GM23338 (cell line): ENCODE results near the gene RCE1. TPM values are rescaled to one million over a fixed set of nuclear protein-coding genes. Genes with fewer than 3 reads are reported as not detected.

Experiments
- ATAC-seq: fragments of 200-7000 bp; cut with Tn5 transposase; 3 replicates; pipeline ENCODE4 v1.9.1; 2020
- DNase-seq: peaks from one replicate; pipeline ENCODE4 v3.0.0-alpha.2; 2015; ENCODE audit warnings: low spot score
- H2AFZ ChIP-seq: fragments of 200-600 bp; sonication (generic); 2 replicates; pipeline ENCODE4 v1.8.0; 2016; ENCODE audit warnings: antibody characterized with exemption, mild to moderate bottlenecking, moderate library complexity
- H3F3A ChIP-seq: fragments of 200-600 bp; sonication (generic); replicated peaks from 2 replicates; pipeline ENCODE4 v1.8.0; 2017; ENCODE audit warnings: antibody characterized with exemption, mixed run types, low read depth
- H3K27ac ChIP-seq: fragments of 200-600 bp; sonication (generic); 2 replicates; pipeline ENCODE4 v1.6.1; 2016; ENCODE audit warnings: low read depth
- H3K27me3 ChIP-seq: fragments of 200-600 bp; sonication (generic); 2 replicates; pipeline ENCODE4 v1.8.0; 2016; ENCODE audit warnings: mild to moderate bottlenecking, mixed run types, moderate library complexity; ENCODE audit not compliant: insufficient read depth
- H3K36me3 ChIP-seq: fragments of 200-600 bp; sonication (generic); 2 replicates; pipeline ENCODE4 v1.8.0; 2016; ENCODE audit warnings: mild to moderate bottlenecking; ENCODE audit not compliant: insufficient read depth
- H3K4me1 ChIP-seq: fragments of 200-600 bp; sonication (generic); 2 replicates; pipeline ENCODE4 v1.8.0; 2016; ENCODE audit warnings: mild to moderate bottlenecking, moderate library complexity; ENCODE audit not compliant: insufficient read depth
- H3K4me2 ChIP-seq: fragments of 200-600 bp; sonication (generic); 2 replicates; pipeline ENCODE4 v1.7.1; 2017; ENCODE audit warnings: mixed run types
- H3K4me3 ChIP-seq: fragments of 200-600 bp; sonication (generic); 2 replicates; pipeline ENCODE4 v1.6.1; 2016; ENCODE audit warnings: mixed run types
- H3K79me2 ChIP-seq: fragments of 200-600 bp; sonication (generic); replicated peaks from 2 replicates; pipeline ENCODE4 v1.8.0; 2017; ENCODE audit warnings: mild to moderate bottlenecking; ENCODE audit not compliant: insufficient read depth
- H3K9me2 ChIP-seq: fragments of 200-600 bp; sonication (generic); 2 replicates; pipeline ENCODE4 v1.8.0; 2017; ENCODE audit not compliant: insufficient read depth
- H4K20me1 ChIP-seq: fragments of 200-600 bp; sonication (generic); replicated peaks from 2 replicates; pipeline ENCODE4 v1.8.0; 2017; ENCODE audit warnings: mild to moderate bottlenecking; ENCODE audit not compliant: insufficient read depth
- H3K27ac Mint-ChIP-seq: 2 replicates; pipeline ENCODE4 v1.8.0; 2020; ENCODE audit warnings: inconsistent platforms, mild to moderate bottlenecking, moderate library complexity, mixed read lengths
- H3K27me3 Mint-ChIP-seq: 3 replicates; pipeline ENCODE4 v1.8.0; 2022; ENCODE audit warnings: low read depth, mild to moderate bottlenecking, moderate library complexity, mixed read lengths, inconsistent platforms; ENCODE audit not compliant: insufficient read depth, poor library complexity
- H3K36me3 Mint-ChIP-seq: 3 replicates; pipeline ENCODE4 v1.8.0; 2021; ENCODE audit warnings: low read depth, mild to moderate bottlenecking, inconsistent platforms, moderate library complexity, mixed read lengths
- H3K4me1 Mint-ChIP-seq: 3 replicates; pipeline ENCODE4 v1.8.0; 2020; ENCODE audit warnings: mild to moderate bottlenecking, inconsistent platforms, mixed read lengths
- H3K4me3 Mint-ChIP-seq: 3 replicates; pipeline ENCODE4 v1.8.0; 2021; ENCODE audit warnings: moderate library complexity, mild to moderate bottlenecking, inconsistent platforms, mixed read lengths
- H3K9me3 Mint-ChIP-seq: 3 replicates; pipeline ENCODE4 v1.8.0; 2020; ENCODE audit warnings: moderate library complexity, mild to moderate bottlenecking, inconsistent platforms, mixed read lengths
- CREB1 ChIP-seq: fragments of 250-450 bp; sonication (Bioruptor Pico); IDR thresholded peaks from 2 replicates; pipeline ENCODE4 v1.5.0; 2020; ENCODE audit warnings: low read depth, mild to moderate bottlenecking, moderate library complexity
- EZH2 ChIP-seq: fragments of 200-600 bp; sonication (generic); IDR thresholded peaks from one replicate; pipeline ENCODE4 v1.8.0; 2017; ENCODE audit warnings: antibody characterized with exemption, mild to moderate bottlenecking, low read depth; ENCODE audit not compliant: unreplicated experiment
- EZH2phosphoT487 ChIP-seq: fragments of 200-600 bp; sonication (generic); IDR thresholded peaks from one replicate; pipeline ENCODE4 v1.8.1; 2018; ENCODE audit warnings: antibody characterized with exemption; ENCODE audit not compliant: unreplicated experiment
- REST ChIP-seq: IDR thresholded peaks from one replicate; pipeline ENCODE4 v1.6.1; 2018; ENCODE audit warnings: antibody characterized with exemption; ENCODE audit not compliant: unreplicated experiment
- STAT1 ChIP-seq: IDR thresholded peaks from one replicate; pipeline ENCODE4 v1.6.1; 2016; ENCODE audit warnings: antibody characterized with exemption; ENCODE audit not compliant: unreplicated experiment
- ZNF114 ChIP-seq: fragments of 250-450 bp; sonication (Bioruptor Pico); IDR thresholded peaks from 2 replicates; pipeline ENCODE4 v1.5.0; 2020; ENCODE audit warnings: mild to moderate bottlenecking, moderate library complexity
- ZNF331 ChIP-seq: fragments of 250-450 bp; sonication (Bioruptor Pico); IDR thresholded peaks from 2 replicates; pipeline ENCODE4 v1.5.0; 2020; ENCODE audit warnings: low read depth, mild to moderate bottlenecking, moderate library complexity
- polyA plus RNA-seq: library from polyadenylated mRNA; unstranded; fragments of >200 nt; fragmentation: Nextera tagmentation; extraction: Ambion mirVana; gene quantifications from 2 replicates; pipeline ENCODE4 v1.2.1, GENCODE V29; 2016
- total RNA-seq: library from RNA; depleted of rRNA; stranded (reverse); fragments of >200 nt; shearing (Covaris generic); gene quantifications from 2 replicates; pipeline ENCODE4 v1.2.3, GENCODE V29; 2014
- TF ChIP-seq, protein P1 (sequence below): fragments of 250-450 bp; sonication (Bioruptor Pico); IDR thresholded peaks from 2 replicates; pipeline ENCODE4 v1.5.0; 2020; ENCODE audit warnings: mild to moderate bottlenecking, moderate library complexity

Gene RCE1
- total and polyA plus RNA-seq, 2 experiments from 2014 or later = 27.8 to 55.1 TPM

DNA sequence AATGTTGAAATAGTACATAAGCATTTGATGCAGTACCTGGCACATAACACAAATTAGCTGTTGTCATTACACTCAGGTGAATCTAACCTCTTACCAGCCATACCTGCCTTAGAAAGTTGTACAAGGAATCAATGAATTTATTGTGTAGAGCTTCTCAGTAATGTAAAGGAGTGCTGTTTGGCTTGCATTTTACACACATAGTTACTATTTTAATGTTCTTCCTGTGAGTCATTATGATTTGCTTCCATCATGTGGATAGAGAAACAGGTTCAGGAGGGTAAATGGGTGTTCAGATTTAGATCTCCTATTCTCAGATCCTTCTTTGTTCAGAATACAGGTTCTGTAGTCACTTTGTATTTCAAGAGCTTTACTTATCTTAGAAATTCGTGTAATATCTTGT, 27.6 kb upstream of the RCE1 start (continued):
- TF ChIP-seq, protein P1, sequence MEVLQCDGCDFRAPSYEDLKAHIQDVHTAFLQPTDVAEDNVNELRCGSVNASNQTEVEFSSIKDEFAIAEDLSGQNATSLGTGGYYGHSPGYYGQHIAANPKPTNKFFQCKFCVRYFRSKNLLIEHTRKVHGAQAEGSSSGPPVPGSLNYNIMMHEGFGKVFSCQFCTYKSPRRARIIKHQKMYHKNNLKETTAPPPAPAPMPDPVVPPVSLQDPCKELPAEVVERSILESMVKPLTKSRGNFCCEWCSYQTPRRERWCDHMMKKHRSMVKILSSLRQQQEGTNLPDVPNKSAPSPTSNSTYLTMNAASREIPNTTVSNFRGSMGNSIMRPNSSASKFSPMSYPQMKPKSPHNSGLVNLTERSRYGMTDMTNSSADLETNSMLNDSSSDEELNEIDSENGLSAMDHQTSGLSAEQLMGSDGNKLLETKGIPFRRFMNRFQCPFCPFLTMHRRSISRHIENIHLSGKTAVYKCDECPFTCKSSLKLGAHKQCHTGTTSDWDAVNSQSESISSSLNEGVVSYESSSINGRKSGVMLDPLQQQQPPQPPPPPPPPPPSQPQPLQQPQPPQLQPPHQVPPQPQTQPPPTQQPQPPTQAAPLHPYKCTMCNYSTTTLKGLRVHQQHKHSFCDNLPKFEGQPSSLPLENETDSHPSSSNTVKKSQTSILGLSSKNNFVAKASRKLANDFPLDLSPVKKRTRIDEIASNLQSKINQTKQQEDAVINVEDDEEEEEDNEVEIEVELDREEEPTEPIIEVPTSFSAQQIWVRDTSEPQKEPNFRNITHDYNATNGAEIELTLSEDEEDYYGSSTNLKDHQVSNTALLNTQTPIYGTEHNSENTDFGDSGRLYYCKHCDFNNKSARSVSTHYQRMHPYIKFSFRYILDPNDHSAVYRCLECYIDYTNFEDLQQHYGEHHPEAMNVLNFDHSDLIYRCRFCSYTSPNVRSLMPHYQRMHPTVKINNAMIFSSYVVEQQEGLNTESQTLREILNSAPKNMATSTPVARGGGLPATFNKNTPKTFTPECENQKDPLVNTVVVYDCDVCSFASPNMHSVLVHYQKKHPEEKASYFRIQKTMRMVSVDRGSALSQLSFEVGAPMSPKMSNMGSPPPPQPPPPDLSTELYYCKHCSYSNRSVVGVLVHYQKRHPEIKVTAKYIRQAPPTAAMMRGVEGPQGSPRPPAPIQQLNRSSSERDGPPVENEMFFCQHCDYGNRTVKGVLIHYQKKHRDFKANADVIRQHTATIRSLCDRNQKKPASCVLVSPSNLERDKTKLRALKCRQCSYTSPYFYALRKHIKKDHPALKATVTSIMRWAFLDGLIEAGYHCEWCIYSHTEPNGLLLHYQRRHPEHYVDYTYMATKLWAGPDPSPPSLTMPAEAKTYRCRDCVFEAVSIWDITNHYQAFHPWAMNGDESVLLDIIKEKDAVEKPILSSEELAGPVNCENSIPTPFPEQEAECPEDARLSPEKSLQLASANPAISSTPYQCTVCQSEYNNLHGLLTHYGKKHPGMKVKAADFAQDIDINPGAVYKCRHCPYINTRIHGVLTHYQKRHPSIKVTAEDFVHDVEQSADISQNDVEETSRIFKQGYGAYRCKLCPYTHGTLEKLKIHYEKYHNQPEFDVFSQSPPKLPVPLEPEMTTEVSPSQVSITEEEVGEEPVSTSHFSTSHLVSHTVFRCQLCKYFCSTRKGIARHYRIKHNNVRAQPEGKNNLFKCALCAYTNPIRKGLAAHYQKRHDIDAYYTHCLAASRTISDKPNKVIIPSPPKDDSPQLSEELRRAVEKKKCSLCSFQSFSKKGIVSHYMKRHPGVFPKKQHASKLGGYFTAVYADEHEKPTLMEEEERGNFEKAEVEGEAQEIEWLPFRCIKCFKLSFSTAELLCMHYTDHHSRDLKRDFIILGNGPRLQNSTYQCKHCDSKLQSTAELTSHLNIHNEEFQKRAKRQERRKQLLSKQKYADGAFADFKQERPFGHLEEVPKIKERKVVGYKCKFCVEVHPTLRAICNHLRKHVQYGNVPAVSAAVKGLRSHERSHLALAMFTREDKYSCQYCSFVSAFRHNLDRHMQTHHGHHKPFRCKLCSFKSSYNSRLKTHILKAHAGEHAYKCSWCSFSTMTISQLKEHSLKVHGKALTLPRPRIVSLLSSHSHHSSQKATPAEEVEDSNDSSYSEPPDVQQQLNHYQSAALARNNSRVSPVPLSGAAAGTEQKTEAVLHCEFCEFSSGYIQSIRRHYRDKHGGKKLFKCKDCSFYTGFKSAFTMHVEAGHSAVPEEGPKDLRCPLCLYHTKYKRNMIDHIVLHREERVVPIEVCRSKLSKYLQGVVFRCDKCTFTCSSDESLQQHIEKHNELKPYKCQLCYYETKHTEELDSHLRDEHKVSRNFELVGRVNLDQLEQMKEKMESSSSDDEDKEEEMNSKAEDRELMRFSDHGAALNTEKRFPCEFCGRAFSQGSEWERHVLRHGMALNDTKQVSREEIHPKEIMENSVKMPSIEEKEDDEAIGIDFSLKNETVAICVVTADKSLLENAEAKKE (CRISPR knock-in tag) = no peak
- TF ChIP-seq ZNF114 (CRISPR knock-in tag) (no peak), EZH2phosphoT487 (no peak), CREB1 (no peak), EZH2 (no peak), ZNF331 (CRISPR knock-in tag) (no peak)

GRCh38 chr11:66818231-66818955, 24.8 kb upstream of the RCE1 start:
- no peak overlapping the region for H3K4me3 Mint-ChIP-seq
- no peaks in the 10 kb centered on the region for H3K36me3 Mint-ChIP-seq
- H3K27ac Mint-ChIP-seq = no peak overlapping the region
- H3K27me3 ChIP-seq = no peaks in the 10 kb centered on the region
- H3K4me2 ChIP-seq = no peak overlapping the region
- H3K9me3 Mint-ChIP-seq = no peaks in the 10 kb centered on the region
- DNase-seq (no peak), ATAC-seq (no peak)
- H3K79me2 ChIP-seq = no peaks in the 10 kb centered on the region
- no peak overlapping the region for H2AFZ ChIP-seq
- H3K36me3 ChIP-seq = no peaks in the 10 kb centered on the region
- no peak overlapping the region for H3K4me3 ChIP-seq
- no peaks in the 10 kb centered on the region for H4K20me1 ChIP-seq
- no peak overlapping the region for H3K27ac ChIP-seq
- no peaks in the 10 kb centered on the region for H3K27me3 Mint-ChIP-seq
- no peaks in the 10 kb centered on the region for H3K9me2 ChIP-seq
- H3F3A ChIP-seq = no peaks in the 10 kb centered on the region
- H3K4me1 ChIP-seq = no peaks in the 10 kb centered on the region
- H3K4me1 Mint-ChIP-seq = no peaks in the 10 kb centered on the region
- TF ChIP-seq STAT1 = no peak
- TF ChIP-seq REST = no peak
